ENCODE results near the gene CSTPP1. TPM values are rescaled to one million over a fixed set of nuclear protein-coding genes. Genes with fewer than 3 reads are reported as not detected.

CSTPP1 gene
- total RNA-seq, 4 donors from 2014 or later = 4.3 to 8.1 (median 6.4) TPM

GRCh38 chr11:47106798-47107411, 170.3 kb downstream of the CSTPP1 start:
- in situ Hi-C loops (cut with MboI; ENCODE audit: low sequenced_read_pairs in 4 of 4) (no loop called here), intact Hi-C loops (cut with DNase I; ENCODE audit: low total_unique reads) (no loop called here)
- ATAC-seq (no peak), DNase-seq (no peak)
- Histone ChIP-seq H3K4me3 (no peak overlapping the region), H3K27ac (no peak overlapping the region), H3K4me1 (no peaks in the 10 kb centered on the region), H3K36me3 (no peaks in the 10 kb centered on the region), H3K9me3 (no peaks in the 10 kb centered on the region), H3K27me3 (no peaks in the 10 kb centered on the region)
- no peak for TF ChIP-seq POLR2A (IDR thresholded peaks at IDR 0.05)
- TF ChIP-seq, protein P1, sequence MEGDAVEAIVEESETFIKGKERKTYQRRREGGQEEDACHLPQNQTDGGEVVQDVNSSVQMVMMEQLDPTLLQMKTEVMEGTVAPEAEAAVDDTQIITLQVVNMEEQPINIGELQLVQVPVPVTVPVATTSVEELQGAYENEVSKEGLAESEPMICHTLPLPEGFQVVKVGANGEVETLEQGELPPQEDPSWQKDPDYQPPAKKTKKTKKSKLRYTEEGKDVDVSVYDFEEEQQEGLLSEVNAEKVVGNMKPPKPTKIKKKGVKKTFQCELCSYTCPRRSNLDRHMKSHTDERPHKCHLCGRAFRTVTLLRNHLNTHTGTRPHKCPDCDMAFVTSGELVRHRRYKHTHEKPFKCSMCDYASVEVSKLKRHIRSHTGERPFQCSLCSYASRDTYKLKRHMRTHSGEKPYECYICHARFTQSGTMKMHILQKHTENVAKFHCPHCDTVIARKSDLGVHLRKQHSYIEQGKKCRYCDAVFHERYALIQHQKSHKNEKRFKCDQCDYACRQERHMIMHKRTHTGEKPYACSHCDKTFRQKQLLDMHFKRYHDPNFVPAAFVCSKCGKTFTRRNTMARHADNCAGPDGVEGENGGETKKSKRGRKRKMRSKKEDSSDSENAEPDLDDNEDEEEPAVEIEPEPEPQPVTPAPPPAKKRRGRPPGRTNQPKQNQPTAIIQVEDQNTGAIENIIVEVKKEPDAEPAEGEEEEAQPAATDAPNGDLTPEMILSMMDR (IDR thresholded peaks at IDR 0.05 in 4 of 5, conservative IDR thresholded peaks at IDR 0.05 in 1 of 5) = no peak

GRCh38 chr11:47107744-47108143, 171.2 kb downstream of the CSTPP1 start:
- no peak overlapping the region for H3K4me3 ChIP-seq
- H3K27ac ChIP-seq = no peak overlapping the region
- TF ChIP-seq, protein P1 (IDR thresholded peaks at IDR 0.05 in 4 of 5, conservative IDR thresholded peaks at IDR 0.05 in 1 of 5) = no peak
- no peaks in the 10 kb centered on the region for H3K9me3 ChIP-seq
- H3K4me1 ChIP-seq = no peaks in the 10 kb centered on the region
- H3K36me3 ChIP-seq = no peaks in the 10 kb centered on the region
- no peak for ATAC-seq
- intact Hi-C loops (cut with DNase I; ENCODE audit: low total_unique reads) (no loop called here), in situ Hi-C loops (cut with MboI; ENCODE audit: low sequenced_read_pairs in 4 of 4) (no loop called here)
- DNase-seq = no peak
- no peaks in the 10 kb centered on the region for H3K27me3 ChIP-seq

DNA sequence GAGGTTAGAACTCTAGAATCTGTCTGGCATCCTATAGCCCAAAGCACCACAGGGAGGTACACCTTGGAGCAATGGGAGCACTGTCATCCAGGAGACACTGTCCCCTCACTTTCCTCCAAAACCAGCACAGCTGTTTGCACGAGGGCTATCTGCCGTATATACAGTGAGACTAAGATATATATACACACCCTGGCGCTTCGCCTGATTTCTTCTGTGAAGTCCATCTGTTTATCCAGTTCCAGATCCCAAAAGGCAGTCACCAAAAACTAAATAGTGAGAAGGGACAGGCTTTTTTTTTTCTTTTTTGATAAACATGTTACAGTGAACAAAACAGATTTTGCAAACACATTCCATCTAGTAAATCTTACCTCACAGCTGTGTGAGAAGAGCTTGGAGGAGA, 171.7 kb downstream of the CSTPP1 start:
- no peak for DNase-seq
- no peak for ATAC-seq
- no peak overlapping the region for H3K27ac ChIP-seq
- in situ Hi-C loops (cut with MboI; ENCODE audit: low sequenced_read_pairs in 4 of 4) (no loop called here), intact Hi-C loops (cut with DNase I; ENCODE audit: low total_unique reads) (no loop called here)
- no peaks in the 10 kb centered on the region for H3K27me3 ChIP-seq
- no peaks in the 10 kb centered on the region for H3K9me3 ChIP-seq
- TF ChIP-seq, protein P1 (IDR thresholded peaks at IDR 0.05 in 4 of 5, conservative IDR thresholded peaks at IDR 0.05 in 1 of 5) = no peak
- no peaks in the 10 kb centered on the region for H3K36me3 ChIP-seq
- H3K4me3 ChIP-seq = no peak overlapping the region
- no peaks in the 10 kb centered on the region for H3K4me1 ChIP-seq

DNA sequence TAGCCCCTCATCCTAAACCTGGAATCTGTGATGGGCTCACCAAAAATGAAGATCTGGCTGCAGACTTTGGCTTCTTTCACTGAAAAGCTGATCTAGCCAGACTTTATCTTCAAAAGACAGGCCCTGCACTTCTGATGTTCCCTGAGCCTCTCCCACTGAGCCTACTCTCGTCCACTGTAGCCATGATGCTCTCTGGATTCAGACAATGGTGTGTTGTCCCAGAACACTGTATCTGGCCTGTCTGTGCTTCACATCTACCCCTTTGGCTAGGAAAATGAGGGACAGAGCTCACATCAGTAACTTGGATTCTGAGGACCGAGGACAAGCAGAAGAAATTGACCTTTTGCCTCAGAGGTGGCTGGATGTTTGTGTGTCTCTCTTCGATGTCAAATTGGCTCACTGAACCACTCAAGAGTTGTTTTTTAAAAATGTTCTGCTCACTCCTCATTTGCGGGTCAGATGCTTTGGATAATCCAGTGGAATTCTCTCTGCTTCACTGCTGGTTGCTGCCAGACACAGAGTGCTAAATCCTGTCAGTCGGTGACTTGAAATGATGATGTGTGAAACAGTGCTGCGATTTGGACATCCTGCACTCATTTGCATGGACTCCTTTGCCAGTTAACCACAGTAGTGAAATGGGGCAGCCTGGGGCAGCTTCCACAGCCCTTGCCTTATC, 172.6 kb downstream of the CSTPP1 start:
- Histone ChIP-seq H3K36me3 (no peaks in the 10 kb centered on the region), H3K4me1 (no peaks in the 10 kb centered on the region), H3K9me3 (no peaks in the 10 kb centered on the region), H3K4me3 (no peak overlapping the region), H3K27me3 (no peaks in the 10 kb centered on the region), H3K27ac (no peak overlapping the region)
- intact Hi-C loops (cut with DNase I; ENCODE audit: low total_unique reads) = no loop called here
- in situ Hi-C loops (cut with MboI; ENCODE audit: low sequenced_read_pairs in 4 of 4) = no loop called here
- ATAC-seq (no peak), DNase-seq (no peak)
- TF ChIP-seq, protein P1 (IDR thresholded peaks at IDR 0.05 in 4 of 5, conservative IDR thresholded peaks at IDR 0.05 in 1 of 5) = no peak
- TF ChIP-seq POLR2A (IDR thresholded peaks at IDR 0.05) = no peak

Measured in gastrocnemius medialis (tissue), 4 donors.